ENCODE results near the gene PLCB1.
"Not testable (repeated sequence)": the region's sequence is repeated elsewhere in the genome, so short reads cannot be mapped to it uniquely, and the experiment has no call there.

PLCB1 gene

GRCh38 chr20:8635837-8636236 is 503.8 kb downstream of the PLCB1 start:
- DNase-seq (ENCODE audit: extremely low read depth in 1 of 2, low read depth in 1 of 2), result no peak

GRCh38 chr20:8639112-8639778 is 507.2 kb downstream of the PLCB1 start:
- DNase-seq (ENCODE audit: extremely low read depth in 1 of 2, low read depth in 1 of 2), result no peak

GRCh38 chr20:8640461-8640860 is 508.4 kb downstream of the PLCB1 start:
- no peak for DNase-seq (ENCODE audit: extremely low read depth in 1 of 2, low read depth in 1 of 2)

GRCh38 chr20:8642247-8642646 is 510.2 kb downstream of the PLCB1 start:
- no peak for DNase-seq (ENCODE audit: extremely low read depth in 1 of 2, low read depth in 1 of 2)

GRCh38 chr20:8644468-8644867 is 512.4 kb downstream of the PLCB1 start:
- not testable (repeated sequence) for DNase-seq (ENCODE audit: extremely low read depth in 1 of 2, low read depth in 1 of 2)

GRCh38 chr20:8645326-8645725 is 513.3 kb downstream of the PLCB1 start:
- no peak for DNase-seq (ENCODE audit: extremely low read depth in 1 of 2, low read depth in 1 of 2)

- no peak for DNase-seq (ENCODE audit: extremely low read depth in 1 of 2, low read depth in 1 of 2)
These were observed 514.0 kb downstream of the PLCB1 start for GRCh38 chr20:8646033-8646441.

GRCh38 chr20:8646716-8647115 is 514.6 kb downstream of the PLCB1 start:
- DNase-seq (ENCODE audit: extremely low read depth in 1 of 2, low read depth in 1 of 2), result no peak

- DNase-seq (ENCODE audit: extremely low read depth in 1 of 2, low read depth in 1 of 2), result no peak
These were observed 515.9 kb downstream of the PLCB1 start for GRCh38 chr20:8647961-8648441.

- DNase-seq (ENCODE audit: extremely low read depth in 1 of 2, low read depth in 1 of 2), result no peak
These were observed 516.4 kb downstream of the PLCB1 start for GRCh38 chr20:8648466-8648865.

GRCh38 chr20:8652396-8652795 is 520.3 kb downstream of the PLCB1 start:
- DNase-seq (ENCODE audit: extremely low read depth in 1 of 2, low read depth in 1 of 2), result no peak

- no peak for DNase-seq (ENCODE audit: extremely low read depth in 1 of 2, low read depth in 1 of 2)
These were observed 522.4 kb downstream of the PLCB1 start for GRCh38 chr20:8654486-8654885.

GRCh38 chr20:8656335-8656734 is 524.3 kb downstream of the PLCB1 start:
- DNase-seq (ENCODE audit: extremely low read depth in 1 of 2, low read depth in 1 of 2), result no peak

- DNase-seq (ENCODE audit: extremely low read depth in 1 of 2, low read depth in 1 of 2), result no peak
These were observed 525.6 kb downstream of the PLCB1 start for GRCh38 chr20:8657664-8658063.

GRCh38 chr20:8658103-8658502 is 526.0 kb downstream of the PLCB1 start:
- no peak for DNase-seq (ENCODE audit: extremely low read depth in 1 of 2, low read depth in 1 of 2)

- no peak for DNase-seq (ENCODE audit: extremely low read depth in 1 of 2, low read depth in 1 of 2)
These were observed 529.3 kb downstream of the PLCB1 start for GRCh38 chr20:8661229-8661952.

- no peak for DNase-seq (ENCODE audit: extremely low read depth in 1 of 2, low read depth in 1 of 2)
These were observed 530.4 kb downstream of the PLCB1 start for GRCh38 chr20:8662433-8662954.

- no peak for DNase-seq (ENCODE audit: extremely low read depth in 1 of 2, low read depth in 1 of 2)
These were observed 531.4 kb downstream of the PLCB1 start for GRCh38 chr20:8663424-8663823.

- no peak for DNase-seq (ENCODE audit: extremely low read depth in 1 of 2, low read depth in 1 of 2)
These were observed 532.7 kb downstream of the PLCB1 start for GRCh38 chr20:8664778-8665177.

- no peak for DNase-seq (ENCODE audit: extremely low read depth in 1 of 2, low read depth in 1 of 2)
These were observed 535.2 kb downstream of the PLCB1 start for GRCh38 chr20:8667306-8667705.

GRCh38 chr20:8670207-8670892 is 538.3 kb downstream of the PLCB1 start:
- DNase-seq (ENCODE audit: extremely low read depth in 1 of 2, low read depth in 1 of 2), result no peak

GRCh38 chr20:8670893-8671215 is 538.8 kb downstream of the PLCB1 start:
- DNase-seq (ENCODE audit: extremely low read depth in 1 of 2, low read depth in 1 of 2), result no peak

Measured in stimulated activated CD8-positive, alpha-beta memory T cell treated with anti-CD3 and anti-CD28 coated beads, Interleukin-7, amount 100 ng/mL, for 48 hours (primary cell).